ENCODE results near the gene CYBB.

Gene CYBB

DNA sequence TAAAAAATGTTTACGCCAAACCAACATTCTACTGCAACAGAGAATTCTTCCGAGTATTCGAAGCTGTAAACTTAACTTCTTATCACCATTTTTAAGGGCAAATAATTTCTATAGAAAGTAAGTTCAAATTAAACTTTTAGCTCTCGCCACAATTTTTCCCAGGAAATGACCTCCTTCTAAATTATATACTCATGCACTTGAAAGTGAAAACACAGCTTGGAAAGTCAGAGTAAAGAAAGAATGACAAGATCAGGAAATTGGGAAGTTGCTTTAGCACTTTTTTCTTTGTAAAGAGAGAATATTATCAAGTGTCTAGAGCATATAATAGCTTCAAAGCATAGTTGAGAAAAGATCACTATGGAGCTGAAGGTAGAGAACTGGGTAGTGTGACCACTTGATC is 1.2 kb downstream of the CYBB start:
- no peak for DNase-seq (ENCODE audit: low spot score)
- in situ Hi-C loops (cut with MboI; ENCODE audit: low pct_unique_long_range_greater_than_20kb, low sequenced_read_pairs, unreplicated experiment): no loop called here
- TF ChIP-seq, protein P1, sequence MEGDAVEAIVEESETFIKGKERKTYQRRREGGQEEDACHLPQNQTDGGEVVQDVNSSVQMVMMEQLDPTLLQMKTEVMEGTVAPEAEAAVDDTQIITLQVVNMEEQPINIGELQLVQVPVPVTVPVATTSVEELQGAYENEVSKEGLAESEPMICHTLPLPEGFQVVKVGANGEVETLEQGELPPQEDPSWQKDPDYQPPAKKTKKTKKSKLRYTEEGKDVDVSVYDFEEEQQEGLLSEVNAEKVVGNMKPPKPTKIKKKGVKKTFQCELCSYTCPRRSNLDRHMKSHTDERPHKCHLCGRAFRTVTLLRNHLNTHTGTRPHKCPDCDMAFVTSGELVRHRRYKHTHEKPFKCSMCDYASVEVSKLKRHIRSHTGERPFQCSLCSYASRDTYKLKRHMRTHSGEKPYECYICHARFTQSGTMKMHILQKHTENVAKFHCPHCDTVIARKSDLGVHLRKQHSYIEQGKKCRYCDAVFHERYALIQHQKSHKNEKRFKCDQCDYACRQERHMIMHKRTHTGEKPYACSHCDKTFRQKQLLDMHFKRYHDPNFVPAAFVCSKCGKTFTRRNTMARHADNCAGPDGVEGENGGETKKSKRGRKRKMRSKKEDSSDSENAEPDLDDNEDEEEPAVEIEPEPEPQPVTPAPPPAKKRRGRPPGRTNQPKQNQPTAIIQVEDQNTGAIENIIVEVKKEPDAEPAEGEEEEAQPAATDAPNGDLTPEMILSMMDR (IDR thresholded peaks at IDR 0.05; ENCODE audit: extremely low read depth, insufficient read depth, missing control alignments): no peak

DNA sequence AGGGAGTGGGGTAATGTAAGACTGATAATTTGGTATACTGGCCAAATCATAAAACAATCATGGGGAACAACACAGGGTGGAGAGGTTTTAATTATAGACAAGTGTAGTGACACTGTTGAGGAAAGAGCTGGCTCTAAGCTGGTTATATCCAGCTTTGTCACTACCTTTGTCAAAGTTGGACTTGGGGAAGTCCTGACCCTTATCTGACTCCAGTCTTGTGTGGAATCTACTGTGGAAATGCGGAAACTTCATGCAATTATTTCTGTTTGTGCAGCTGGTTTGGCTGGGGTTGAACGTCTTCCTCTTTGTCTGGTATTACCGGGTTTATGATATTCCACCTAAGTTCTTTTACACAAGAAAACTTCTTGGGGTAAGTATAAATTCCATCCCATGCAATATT is 2.0 kb downstream of the CYBB start:
- TF ChIP-seq, protein P1 (IDR thresholded peaks at IDR 0.05; ENCODE audit: extremely low read depth, insufficient read depth, missing control alignments): no peak
- DNase-seq (ENCODE audit: low spot score): no peak
- in situ Hi-C loops (cut with MboI; ENCODE audit: low pct_unique_long_range_greater_than_20kb, low sequenced_read_pairs, unreplicated experiment): no loop called here

DNA sequence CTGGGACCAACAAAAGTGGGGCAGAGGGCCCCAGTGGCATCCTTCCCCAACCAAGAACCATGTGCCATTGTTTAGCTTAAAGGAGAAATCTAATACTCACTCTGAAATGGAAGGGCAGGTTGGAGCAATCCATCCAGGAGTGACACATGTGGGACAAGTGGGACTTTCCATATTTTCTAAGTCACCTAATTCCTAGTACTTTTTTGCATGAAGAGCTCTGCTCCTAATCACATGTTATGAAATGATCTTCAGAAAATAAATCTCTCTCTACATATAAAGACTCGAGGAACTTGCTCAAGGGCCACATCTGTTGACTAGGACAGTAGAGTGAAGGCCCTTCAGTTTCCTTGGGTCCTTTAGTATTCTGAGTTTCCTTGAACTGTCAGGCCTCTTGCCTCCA is 2.5 kb downstream of the CYBB start:
- in situ Hi-C loops (cut with MboI; ENCODE audit: low pct_unique_long_range_greater_than_20kb, low sequenced_read_pairs, unreplicated experiment): no loop called here

DNA sequence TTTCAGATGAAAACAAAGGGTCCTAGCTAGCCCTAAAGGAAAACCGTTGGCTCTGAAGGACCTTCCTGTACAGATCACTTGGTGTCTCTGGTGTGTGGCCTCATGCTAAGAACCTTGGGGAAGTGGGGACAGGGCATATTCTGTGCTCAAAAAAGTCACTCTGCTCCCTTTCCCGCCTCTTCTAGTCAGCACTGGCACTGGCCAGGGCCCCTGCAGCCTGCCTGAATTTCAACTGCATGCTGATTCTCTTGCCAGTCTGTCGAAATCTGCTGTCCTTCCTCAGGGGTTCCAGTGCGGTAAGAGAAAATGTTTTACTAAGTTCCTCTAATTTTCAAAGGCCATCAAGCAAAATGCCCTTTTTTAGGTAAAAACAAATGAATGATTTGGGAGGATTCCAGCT is 3.4 kb downstream of the CYBB start:
- TF ChIP-seq, protein P1 (IDR thresholded peaks at IDR 0.05; ENCODE audit: extremely low read depth, insufficient read depth, missing control alignments): no peak
- in situ Hi-C loops (cut with MboI; ENCODE audit: low pct_unique_long_range_greater_than_20kb, low sequenced_read_pairs, unreplicated experiment): no loop called here
- DNase-seq (ENCODE audit: low spot score): no peak

More for the DNA sequence above, 2.5 kb downstream of the CYBB start:
- TF ChIP-seq, protein P1 (IDR thresholded peaks at IDR 0.05; ENCODE audit: extremely low read depth, insufficient read depth, missing control alignments): no peak
- DNase-seq (ENCODE audit: low spot score): no peak

DNA sequence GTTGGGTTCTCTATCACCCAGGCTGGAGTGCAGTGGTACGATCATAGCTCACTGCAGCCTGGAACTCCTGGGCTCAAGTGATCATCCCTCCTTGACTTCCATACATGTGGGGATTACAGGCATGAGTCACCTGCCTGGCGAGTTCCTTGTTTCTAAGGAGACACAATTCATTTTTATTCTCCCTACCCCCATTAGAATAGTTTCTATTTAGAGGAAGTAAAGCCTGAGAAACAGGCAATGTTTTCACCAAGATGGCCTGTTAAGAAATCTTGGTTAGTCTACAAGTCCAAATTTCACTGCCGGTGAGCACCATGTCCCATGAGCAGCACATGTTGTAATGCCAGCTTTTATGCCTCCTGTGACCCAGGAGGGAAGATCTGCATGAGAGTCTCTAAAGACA is 5.7 kb downstream of the CYBB start:
- in situ Hi-C loops (cut with MboI; ENCODE audit: low pct_unique_long_range_greater_than_20kb, low sequenced_read_pairs, unreplicated experiment): no loop called here
- TF ChIP-seq, protein P1 (IDR thresholded peaks at IDR 0.05; ENCODE audit: extremely low read depth, insufficient read depth, missing control alignments): no peak
- no peak for DNase-seq (ENCODE audit: low spot score)

DNA sequence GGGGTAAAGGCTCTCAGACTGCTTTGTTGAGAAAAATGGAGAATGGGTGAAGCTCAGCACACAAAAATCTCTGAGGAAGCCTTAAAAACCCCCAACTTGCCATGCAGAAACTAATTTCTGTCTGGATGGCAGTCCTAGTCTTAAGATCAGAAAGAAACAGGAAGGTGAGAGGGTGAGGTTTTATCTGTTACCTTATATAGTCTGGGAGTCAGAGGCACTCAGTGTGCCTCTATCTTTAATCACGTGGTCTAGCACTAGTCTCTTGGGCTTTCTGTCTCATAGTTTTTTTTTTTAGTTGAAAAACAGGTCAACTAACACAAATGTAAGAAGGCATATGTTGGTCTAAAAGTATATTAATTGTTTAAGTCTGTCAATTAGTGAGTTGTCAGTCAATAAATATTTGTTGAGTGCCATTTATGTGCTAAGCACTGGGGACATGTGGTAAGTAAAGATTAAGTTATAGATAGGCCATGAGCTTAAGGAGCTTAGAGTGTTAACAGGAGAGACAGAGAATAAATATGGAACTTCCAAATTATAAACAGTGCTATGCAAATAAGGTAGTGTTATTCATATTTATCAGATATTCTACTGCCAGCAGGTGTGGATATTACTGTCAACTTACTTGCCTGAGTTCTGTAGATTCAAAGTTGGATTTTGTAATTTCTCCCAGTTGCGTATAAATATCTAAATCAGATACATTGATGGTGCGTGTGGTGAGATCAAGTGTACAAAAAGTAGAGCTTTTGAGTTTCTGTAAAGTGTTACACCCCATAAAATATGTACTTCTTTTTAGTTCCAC is 7.0 kb downstream of the CYBB start:
- in situ Hi-C loops (cut with MboI; ENCODE audit: low pct_unique_long_range_greater_than_20kb, low sequenced_read_pairs, unreplicated experiment): no loop called here
- TF ChIP-seq, protein P1 (IDR thresholded peaks at IDR 0.05; ENCODE audit: extremely low read depth, insufficient read depth, missing control alignments): no peak
- no peak for DNase-seq (ENCODE audit: low spot score)

Measured in GM13977 (cell line).